Activated T-helper 17 cell treated with anti-CD3 and anti-CD28 coated beads, Interleukin-2, amount 50 U/mL, for 72 hours (primary cell): ENCODE results near the gene RHCE. TPM values are rescaled to one million over a fixed set of nuclear protein-coding genes. Genes with fewer than 3 reads are reported as not detected.
A peak's percentile ranks its signal among the peaks of the same experiment; 100 is the strongest.
"Not testable (repeated sequence)": the region's sequence is repeated elsewhere in the genome, so short reads cannot be mapped to it uniquely, and the experiment has no call there.

Source experiments
- ATAC-seq: fragments of 150-1000 bp; cut with Tn5 transposase; replicated peaks from 2 replicates; pipeline ENCODE4 v1.10.0; 2021; ENCODE audit warnings: mild to moderate bottlenecking, moderate library complexity
- H3K27ac Mint-ChIP-seq: one replicate; pipeline ENCODE4 v1.8.0; 2022; ENCODE audit warnings: mixed read lengths
- H3K27me3 Mint-ChIP-seq: one replicate; pipeline ENCODE4 v1.8.0; 2022; ENCODE audit warnings: mixed read lengths
- H3K36me3 Mint-ChIP-seq: one replicate; pipeline ENCODE4 v1.8.0; 2022; ENCODE audit warnings: low read depth, mild to moderate bottlenecking, mixed read lengths
- H3K4me1 Mint-ChIP-seq: one replicate; pipeline ENCODE4 v1.8.0; 2022; ENCODE audit warnings: mixed read lengths
- H3K4me3 Mint-ChIP-seq: one replicate; pipeline ENCODE4 v1.8.0; 2022; ENCODE audit warnings: mild to moderate bottlenecking, mixed read lengths
- H3K9me3 Mint-ChIP-seq: one replicate; pipeline ENCODE4 v1.8.0; 2022; ENCODE audit warnings: mixed read lengths
- total RNA-seq, 2 donors: library from RNA; stranded (reverse); gene quantifications; one replicate each; pipeline ENCODE4 v1.2.3, GENCODE V29; 2022

Gene RHCE
- total RNA-seq, 2 donors from 2014 or later, result 1.3 TPM; not detected in 1

DNA sequence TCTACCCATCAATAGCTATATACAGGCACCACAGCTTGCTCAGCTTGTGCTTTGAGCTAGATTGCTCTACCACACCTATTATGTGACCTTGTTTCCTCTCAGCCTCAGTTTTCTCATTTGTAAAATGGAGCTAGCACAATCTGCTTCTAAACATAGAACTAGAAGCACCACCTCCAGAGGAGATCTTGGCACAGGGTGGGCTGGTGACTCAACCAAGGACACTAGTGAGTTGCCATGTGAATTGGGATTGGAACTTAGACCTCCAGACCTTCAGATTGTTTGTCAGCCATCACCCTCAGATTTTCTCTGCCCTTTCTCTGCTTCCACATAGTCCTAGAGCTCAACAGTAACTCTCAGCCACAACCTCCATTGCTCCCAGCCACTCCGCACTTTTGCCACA is 7.1 kb upstream of the RHCE start:
- Mint-ChIP-seq H3K4me1 (peaks cover 4% of the 10 kb centered on the region), H3K27ac (no peak overlapping the region), H3K27me3 (no peaks in the 10 kb centered on the region), H3K9me3 (no peaks in the 10 kb centered on the region), H3K36me3 (peaks cover 12% of the 10 kb centered on the region), H3K4me3 (no peak overlapping the region)
- ATAC-seq, result no peak

DNA sequence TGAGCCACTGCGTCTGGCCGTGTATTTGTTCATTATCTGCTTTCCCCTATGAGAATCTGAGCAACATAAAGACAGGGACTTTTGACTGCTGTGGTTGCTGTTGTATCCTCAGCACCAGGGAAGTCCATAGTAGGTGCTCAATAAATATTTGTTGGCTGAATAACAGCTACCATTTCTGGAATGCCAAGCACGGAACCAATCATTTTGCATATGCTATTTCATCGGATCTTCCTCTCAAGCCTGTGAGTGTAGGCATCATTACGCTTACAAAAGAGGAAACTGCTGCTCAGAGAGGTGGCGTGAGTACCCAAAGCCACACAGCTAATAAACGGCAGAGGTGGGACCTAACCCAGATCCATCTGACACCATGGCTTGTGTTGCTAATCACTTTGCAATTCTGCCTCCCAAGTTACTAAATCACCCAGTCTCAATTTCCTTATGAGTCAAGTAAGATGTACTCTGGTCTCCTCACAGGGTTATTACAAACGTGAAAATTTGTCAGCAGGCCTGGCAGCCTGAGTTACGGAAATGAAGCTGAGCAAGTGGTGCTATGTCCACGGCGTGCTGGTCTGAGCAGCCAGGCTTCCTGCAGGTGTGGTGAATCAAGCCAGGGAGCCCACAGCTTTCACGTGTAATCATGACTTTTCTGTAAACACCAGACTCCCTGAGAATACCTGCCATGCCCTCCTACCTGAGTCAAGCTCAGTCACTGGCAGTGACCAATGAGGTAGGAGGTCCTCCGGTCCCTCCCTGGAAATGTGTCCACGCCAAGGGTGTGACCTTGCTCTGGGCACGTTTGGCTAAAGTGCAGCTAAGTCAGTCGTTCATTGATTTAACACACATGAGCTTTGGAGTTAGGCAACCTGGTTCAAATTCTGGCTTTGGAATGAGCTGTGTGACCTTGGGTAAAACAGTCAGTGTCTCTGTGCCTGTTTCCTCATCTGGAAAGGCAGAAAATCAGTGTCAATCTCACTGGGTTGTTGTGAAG is 4.8 kb upstream of the RHCE start:
- no peaks in the 10 kb centered on the region for H3K36me3 Mint-ChIP-seq
- H3K4me1 Mint-ChIP-seq, result no peaks in the 10 kb centered on the region
- ATAC-seq, result no peak
- no peak overlapping the region for H3K27ac Mint-ChIP-seq
- H3K4me3 Mint-ChIP-seq, result no peak overlapping the region
- H3K9me3 Mint-ChIP-seq, result no peaks in the 10 kb centered on the region
- no peaks in the 10 kb centered on the region for H3K27me3 Mint-ChIP-seq

DNA sequence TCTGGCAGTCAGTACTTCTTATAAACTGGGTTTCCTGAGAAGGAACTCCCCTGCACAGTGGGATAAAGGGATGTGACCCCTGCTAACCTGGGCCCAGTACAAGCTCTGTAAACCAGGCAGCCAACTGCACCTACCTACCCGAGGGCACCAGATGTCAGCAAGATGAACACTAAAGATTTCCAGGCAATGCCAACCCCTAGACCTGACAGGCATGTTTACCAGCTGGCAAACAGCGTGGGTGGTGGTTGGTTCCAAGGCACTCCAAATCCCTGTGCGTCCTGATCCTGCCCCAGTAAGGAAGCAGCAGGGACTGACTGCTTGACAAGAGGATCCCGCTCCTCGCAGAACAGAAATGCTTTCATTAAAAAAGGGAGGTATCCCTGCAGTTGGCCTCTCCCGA is 2.6 kb upstream of the RHCE start:
- H3K27ac Mint-ChIP-seq, H3K36me3 Mint-ChIP-seq, H3K4me3 Mint-ChIP-seq, H3K4me1 Mint-ChIP-seq, H3K27me3 Mint-ChIP-seq, ATAC-seq, H3K9me3 Mint-ChIP-seq: not testable (repeated sequence)

DNA sequence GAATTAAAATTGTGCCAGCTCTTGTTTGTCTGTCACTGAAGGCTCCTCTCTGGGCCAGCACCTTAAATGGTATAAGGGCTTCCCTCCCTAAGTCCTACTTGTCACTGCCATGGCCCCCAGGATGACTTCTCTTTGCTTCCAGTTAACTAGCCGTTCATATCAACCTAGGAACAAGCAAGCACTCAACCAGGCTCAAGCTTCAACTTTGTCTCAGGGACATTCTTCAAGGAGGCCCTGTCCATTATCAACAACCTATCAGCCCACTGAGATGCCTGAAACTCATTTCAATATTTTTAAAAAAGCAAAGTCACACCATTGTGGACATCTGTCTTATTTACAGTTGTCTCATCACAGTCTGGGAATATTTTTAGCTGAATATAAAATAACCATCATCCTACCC is 1.3 kb downstream of the RHCE start:
- not testable (repeated sequence) for H3K9me3 Mint-ChIP-seq, H3K4me3 Mint-ChIP-seq, H3K4me1 Mint-ChIP-seq, H3K27ac Mint-ChIP-seq, ATAC-seq, H3K27me3 Mint-ChIP-seq, H3K36me3 Mint-ChIP-seq

DNA sequence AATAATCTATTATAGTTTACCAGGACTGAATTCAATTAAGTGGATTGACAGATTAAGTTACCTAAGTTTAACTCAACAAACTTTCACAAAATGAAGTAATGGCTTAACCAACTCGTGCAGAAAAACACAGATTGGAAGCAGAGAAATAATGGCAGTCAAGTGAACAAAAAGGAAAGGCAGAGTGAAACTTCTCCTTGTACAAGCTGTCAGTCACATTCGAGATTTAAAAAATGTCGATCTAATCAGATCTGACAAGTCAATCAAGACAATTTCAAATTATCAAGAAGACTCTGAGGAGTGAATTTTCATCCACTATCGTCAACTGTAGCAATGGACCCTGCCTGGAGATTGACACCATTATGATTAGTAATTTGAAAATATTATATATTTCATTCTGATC is 3.3 kb downstream of the RHCE start:
- not testable (repeated sequence) for H3K9me3 Mint-ChIP-seq, H3K27me3 Mint-ChIP-seq, H3K4me1 Mint-ChIP-seq, H3K36me3 Mint-ChIP-seq, H3K4me3 Mint-ChIP-seq, ATAC-seq, H3K27ac Mint-ChIP-seq

DNA sequence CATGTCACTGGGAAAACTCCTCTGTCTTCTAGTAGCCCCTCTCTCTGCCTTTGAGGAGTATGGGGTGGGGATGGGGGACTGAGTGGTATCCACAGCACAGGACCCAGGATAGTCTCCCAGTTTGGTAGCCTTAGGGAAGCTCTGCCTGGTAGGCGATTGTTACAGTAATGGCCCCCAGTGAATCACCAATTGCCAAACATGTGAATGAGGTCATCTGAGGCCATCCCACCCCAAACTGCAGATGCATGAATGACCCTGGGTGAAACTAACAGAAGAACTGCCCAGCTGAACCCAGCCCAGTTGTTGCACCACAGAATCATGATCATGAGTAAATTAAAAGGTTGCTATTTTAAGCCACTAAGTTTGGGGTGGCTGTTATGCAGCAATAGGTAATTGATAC is 6.0 kb downstream of the RHCE start:
- not testable (repeated sequence) for H3K4me1 Mint-ChIP-seq, H3K9me3 Mint-ChIP-seq, H3K36me3 Mint-ChIP-seq, H3K27ac Mint-ChIP-seq, H3K4me3 Mint-ChIP-seq, ATAC-seq, H3K27me3 Mint-ChIP-seq

DNA sequence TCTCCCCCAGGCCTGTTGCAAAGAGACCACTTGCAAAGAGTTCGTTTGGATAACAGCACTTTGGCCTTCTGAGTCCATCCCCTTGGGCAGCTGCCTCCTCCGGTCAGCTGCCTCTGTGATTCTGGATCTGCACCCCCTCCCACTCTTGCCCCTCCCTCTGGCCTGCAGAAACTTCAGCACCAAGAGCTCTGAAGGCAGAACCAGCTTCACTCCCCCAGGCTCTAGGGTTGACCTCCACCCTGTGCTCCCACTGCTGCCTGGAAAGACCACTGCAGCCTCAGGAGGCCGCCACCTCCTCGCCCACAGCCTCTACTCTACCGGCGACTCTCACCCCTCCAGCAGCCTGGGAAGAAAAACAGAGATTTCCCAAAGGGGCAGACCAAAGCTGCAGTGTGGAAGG is 6.5 kb downstream of the RHCE start:
- not testable (repeated sequence) for H3K4me3 Mint-ChIP-seq, H3K4me1 Mint-ChIP-seq, H3K27ac Mint-ChIP-seq, H3K9me3 Mint-ChIP-seq, H3K27me3 Mint-ChIP-seq, H3K36me3 Mint-ChIP-seq, ATAC-seq

DNA sequence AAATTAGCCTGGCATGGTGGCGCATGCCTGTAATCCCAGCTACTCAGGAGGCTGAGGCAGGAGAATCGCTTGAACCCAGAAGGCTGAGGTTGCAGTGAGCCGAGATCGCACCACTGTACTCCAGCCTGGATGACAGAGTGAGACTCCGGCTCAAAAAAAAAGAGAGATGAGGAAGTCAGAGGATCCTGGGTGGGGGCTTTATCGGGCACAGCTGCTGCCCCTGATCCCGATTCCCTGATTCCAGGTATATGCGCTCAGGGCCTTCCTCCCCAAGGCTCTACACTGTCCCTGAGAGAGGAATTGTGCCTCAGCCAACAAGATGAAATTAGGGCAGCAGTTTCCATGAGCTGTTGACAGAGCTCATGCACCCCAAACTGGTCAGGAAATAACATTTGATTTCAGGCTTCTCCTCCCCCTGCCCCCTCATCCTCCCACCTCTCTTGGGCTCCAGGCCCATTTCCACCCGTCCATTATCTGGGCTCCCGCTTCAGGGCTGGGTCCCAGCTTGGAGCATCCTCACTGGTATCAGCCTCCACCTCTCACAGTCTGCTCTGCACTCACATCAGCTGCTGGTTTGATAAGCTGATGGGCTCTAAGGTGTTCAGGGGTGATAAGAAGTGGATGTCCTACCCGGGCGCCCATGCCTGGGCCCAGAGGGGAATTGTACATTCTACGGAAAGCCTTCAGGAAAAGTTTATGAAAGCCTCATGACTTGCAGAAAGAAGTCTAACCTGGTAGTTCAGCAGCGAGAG is 7.6 kb downstream of the RHCE start:
- not testable (repeated sequence) for H3K27ac Mint-ChIP-seq, H3K27me3 Mint-ChIP-seq, ATAC-seq, H3K9me3 Mint-ChIP-seq, H3K36me3 Mint-ChIP-seq, H3K4me1 Mint-ChIP-seq, H3K4me3 Mint-ChIP-seq

DNA sequence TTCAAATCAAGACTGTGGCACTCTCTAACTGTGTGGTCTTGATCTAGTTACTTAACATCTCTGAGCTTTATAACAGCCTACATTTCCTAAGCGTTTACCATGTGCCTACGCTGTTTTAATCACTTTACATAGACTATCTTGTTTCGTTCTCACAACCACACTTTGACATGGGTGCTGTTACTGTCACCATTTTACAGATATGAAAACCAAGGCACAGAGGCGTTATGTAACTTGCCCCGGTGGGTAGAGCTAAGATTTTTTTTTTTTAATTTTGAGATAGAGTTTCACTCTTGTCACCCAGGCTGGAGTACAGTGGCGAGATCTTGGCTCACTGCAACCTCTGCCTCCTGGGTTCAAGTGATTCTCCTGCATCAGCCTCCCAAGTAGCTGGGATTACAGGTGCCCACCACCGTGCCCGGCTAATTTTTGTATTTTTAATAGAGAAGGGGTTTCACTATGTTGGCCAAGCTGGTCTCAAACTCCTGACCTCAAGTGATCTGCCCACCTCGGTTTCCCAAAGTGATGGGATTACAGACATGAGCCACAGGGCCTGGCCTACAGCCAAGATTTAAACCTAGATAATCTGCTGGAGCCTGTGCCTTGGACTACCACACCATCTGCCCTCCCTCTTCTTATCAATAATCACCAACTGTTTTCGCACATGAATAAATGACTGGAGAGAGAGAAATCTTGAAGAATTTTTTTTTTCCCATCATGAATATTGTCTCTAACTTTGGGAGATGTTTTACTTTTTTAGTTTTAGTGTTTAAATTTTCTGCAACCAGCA is 10.8 kb downstream of the RHCE start:
- not testable (repeated sequence) for H3K4me3 Mint-ChIP-seq, H3K27me3 Mint-ChIP-seq, ATAC-seq, H3K4me1 Mint-ChIP-seq, H3K9me3 Mint-ChIP-seq, H3K36me3 Mint-ChIP-seq, H3K27ac Mint-ChIP-seq

DNA sequence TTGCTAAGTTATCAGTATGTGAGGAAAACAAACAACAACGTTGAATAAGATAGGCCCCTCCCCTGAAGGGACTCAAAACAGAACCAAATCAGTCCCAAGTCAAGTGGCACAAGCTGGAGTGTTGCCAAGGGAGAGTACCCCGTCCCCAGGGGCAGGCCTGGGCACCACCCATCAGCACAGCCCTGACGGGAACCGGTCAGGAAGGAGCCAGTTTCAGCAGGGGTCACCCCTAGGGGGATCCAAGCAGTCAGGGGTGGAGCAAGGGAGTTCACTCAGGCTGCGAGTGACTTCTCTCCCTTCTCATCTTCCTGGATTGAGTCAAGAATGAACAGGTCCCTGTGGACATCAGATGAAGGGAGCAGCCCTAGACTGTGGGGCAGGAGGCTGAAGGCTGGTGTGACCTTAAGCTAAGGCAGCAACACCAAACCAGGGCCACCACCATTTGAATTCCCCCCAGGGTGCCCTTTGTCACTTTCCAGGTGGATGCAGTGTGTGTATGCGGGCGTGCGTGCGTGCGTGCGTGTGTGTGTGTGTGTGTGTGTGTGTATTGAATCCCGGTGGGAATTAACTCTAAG is 14.8 kb downstream of the RHCE start:
- ATAC-seq, H3K4me1 Mint-ChIP-seq, H3K9me3 Mint-ChIP-seq, H3K4me3 Mint-ChIP-seq, H3K27ac Mint-ChIP-seq, H3K27me3 Mint-ChIP-seq, H3K36me3 Mint-ChIP-seq: not testable (repeated sequence)

DNA sequence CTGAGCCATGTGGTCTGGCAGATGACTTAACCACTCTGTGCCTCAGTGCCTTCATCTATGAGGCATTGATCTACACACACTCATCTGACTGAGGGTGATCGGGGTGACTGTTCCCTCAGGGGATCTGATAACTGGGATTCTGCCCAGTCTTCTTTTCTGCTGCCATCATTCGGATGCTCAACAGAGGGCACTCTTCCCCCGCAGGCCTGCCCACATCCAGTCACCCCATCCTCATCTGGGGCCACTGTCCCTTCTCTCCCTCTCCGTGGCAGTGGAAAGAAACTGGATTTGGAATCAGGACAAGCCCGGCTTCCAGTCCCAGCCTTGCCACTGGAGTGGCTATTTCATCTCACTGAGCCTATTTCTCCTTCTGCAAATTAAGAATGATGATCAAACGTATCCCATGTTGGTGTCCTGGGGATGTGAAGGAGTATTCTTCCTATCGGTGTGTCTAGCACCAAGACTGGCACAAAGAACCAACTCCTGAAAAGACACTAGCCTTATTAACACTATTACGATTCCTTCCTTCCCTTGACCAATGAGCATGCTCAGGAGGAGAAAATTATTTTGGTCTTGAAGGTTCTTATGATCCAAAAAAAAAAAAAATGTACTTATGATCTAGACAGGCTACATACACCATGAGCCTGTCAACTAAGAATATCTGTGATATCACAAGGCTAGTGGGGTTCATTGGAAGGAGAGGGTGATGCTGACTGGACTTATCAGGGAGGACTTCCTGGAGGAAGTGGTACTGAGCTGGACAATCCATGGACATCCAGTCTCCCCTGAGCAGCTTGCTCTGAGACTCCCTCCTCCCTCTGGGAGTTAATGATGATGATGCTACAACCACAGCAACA is 17.4 kb downstream of the RHCE start:
- not testable (repeated sequence) for H3K4me3 Mint-ChIP-seq, H3K36me3 Mint-ChIP-seq, H3K4me1 Mint-ChIP-seq, H3K9me3 Mint-ChIP-seq, H3K27me3 Mint-ChIP-seq
- H3K27ac Mint-ChIP-seq, result peak overlapping the region; percentile 17
- peak; percentile 89 for ATAC-seq

DNA sequence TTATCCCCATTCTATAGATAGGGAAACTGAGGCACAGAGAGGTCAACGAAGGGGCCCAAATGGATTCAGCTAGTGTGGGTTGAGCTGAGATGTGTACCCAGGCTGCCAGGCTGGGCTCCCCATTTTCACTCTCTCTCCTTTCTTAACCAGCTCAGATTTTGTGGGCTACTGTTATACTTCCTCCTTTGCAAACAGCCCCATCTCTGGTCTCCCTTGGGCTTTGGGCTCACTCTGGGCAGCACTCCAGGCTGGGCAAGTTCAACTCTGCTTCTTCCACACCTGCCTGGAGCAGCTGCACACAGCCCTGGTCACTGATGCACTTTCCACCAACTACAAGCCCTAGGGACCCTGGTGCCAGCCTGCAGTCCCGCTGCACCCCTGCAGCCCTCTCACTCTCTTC is 22.5 kb downstream of the RHCE start:
- H3K27ac Mint-ChIP-seq, H3K36me3 Mint-ChIP-seq, H3K4me1 Mint-ChIP-seq, ATAC-seq, H3K9me3 Mint-ChIP-seq, H3K27me3 Mint-ChIP-seq, H3K4me3 Mint-ChIP-seq: not testable (repeated sequence)

DNA sequence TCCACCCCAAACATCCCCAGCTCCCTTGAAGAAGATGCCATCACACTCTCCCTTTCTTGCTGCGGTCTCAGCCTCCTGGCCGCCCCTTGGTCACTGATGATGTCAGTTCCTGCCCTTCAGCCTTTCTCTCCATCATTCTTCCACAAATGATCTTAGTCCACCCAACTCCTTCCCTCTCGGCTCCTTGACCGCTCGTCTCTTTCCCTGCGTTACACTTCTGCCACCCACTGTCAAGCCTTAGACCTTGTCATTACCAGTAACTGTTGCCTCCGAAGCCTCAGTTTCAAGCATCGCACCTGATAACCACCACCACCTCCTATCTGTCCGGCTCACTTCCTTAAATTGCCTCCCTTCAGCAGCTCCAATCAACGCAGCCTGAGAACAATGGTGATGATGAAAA is 23.1 kb downstream of the RHCE start:
- H3K9me3 Mint-ChIP-seq, H3K4me1 Mint-ChIP-seq, H3K27ac Mint-ChIP-seq, H3K4me3 Mint-ChIP-seq, H3K27me3 Mint-ChIP-seq, ATAC-seq, H3K36me3 Mint-ChIP-seq: not testable (repeated sequence)

DNA sequence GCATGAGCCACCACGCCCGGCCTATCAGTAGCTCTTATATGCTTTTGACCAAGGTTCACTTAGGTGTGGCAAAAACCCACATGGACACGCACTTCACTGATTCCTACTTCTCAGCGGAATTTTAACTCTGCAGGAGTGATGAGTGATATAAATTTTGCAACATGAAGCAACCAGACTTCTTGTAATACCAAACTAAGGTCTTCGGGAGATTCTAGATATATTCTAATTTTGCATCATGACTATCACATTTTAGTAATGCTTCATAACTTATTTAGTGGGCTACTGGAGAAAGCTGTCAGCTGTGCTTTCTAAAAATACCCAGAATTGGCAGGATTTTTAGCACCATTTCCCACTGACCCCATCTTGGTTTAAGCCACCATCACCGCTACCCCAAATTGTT is 27.8 kb downstream of the RHCE start:
- H3K9me3 Mint-ChIP-seq, result no peaks in the 10 kb centered on the region
- H3K4me1 Mint-ChIP-seq, result no peaks in the 10 kb centered on the region
- no peaks in the 10 kb centered on the region for H3K36me3 Mint-ChIP-seq
- no peak overlapping the region for H3K4me3 Mint-ChIP-seq
- H3K27me3 Mint-ChIP-seq, result peaks cover 4% of the 10 kb centered on the region
- ATAC-seq, result no peak
- no peak overlapping the region for H3K27ac Mint-ChIP-seq
